Cardiac fibroblast (primary cell): Measurements from ENCODE around the gene IFNL3.
"Not testable (repeated sequence)": the region's sequence is repeated elsewhere in the genome, so short reads cannot be mapped to it uniquely, and the experiment has no call there.

Experiments
- DNase-seq, 2 donors: peaks; one replicate each; pipeline versions ENCODE4 v3.0.0 to v3.0.0-alpha.2; 2010; ENCODE audit warnings: low read depth in 2 of 2
- H3K4me3 ChIP-seq, 2 donors: replicated peaks in 1 of 2; 1 replicate in 1 of 2; 2 replicates in 1 of 2; pipeline ENCODE4 v1.5.1; 2011; ENCODE audit warnings: low read depth in 2 of 2, low read length in 2 of 2, mild to moderate bottlenecking in 2 of 2, moderate library complexity in 1 of 2
- TF ChIP-seq, protein P1 (sequence below): IDR thresholded peaks from one replicate; pipeline ENCODE4 v1.5.1; 2011; ENCODE audit warnings: low read depth, mild to moderate bottlenecking, low read length, inconsistent platforms

IFNL3 gene

DNA sequence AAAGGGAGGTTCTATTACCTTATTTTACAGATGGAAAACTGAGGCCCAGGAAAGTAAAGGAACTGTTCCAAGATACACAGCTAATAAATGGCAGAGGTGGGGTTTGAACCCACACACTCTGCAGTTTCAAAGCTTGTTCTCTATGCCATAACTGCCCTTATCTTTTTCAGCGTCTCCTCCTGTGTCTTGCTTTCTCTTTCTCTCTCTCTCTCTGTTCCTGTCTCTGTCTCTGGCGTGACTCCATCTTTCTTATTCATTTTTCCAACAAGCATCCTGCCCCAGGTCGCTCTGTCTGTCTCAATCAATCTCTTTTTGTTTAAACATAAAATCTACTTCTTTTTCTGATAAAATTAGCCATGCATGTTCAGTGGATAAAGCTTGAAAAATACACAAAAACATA, 7.0 kb upstream of the IFNL3 start:
- no peak for DNase-seq
- H3K4me3 ChIP-seq, result no peak overlapping the region
- TF ChIP-seq, protein P1, sequence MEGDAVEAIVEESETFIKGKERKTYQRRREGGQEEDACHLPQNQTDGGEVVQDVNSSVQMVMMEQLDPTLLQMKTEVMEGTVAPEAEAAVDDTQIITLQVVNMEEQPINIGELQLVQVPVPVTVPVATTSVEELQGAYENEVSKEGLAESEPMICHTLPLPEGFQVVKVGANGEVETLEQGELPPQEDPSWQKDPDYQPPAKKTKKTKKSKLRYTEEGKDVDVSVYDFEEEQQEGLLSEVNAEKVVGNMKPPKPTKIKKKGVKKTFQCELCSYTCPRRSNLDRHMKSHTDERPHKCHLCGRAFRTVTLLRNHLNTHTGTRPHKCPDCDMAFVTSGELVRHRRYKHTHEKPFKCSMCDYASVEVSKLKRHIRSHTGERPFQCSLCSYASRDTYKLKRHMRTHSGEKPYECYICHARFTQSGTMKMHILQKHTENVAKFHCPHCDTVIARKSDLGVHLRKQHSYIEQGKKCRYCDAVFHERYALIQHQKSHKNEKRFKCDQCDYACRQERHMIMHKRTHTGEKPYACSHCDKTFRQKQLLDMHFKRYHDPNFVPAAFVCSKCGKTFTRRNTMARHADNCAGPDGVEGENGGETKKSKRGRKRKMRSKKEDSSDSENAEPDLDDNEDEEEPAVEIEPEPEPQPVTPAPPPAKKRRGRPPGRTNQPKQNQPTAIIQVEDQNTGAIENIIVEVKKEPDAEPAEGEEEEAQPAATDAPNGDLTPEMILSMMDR, result no peak

DNA sequence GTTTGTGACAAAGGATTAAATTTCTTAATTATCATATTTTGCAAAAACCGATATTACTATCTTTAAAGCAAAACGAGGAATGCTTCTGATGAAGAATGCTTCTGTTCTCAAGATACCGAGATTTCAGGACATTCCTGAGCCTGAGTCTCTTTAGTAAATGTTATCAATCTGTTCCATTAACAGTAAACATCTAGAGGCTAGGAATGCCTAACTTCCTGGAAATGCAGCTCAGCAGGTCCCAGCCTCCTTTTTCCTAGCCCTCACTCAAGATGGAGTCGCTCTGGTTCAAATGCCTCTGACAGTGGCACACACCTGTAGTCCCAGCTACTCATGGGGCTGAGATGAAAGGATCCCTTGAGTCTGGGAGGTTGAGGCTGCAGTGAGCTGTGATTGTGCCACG, 6.3 kb upstream of the IFNL3 start:
- TF ChIP-seq, protein P1, result no peak
- no peak for DNase-seq
- H3K4me3 ChIP-seq, result no peak overlapping the region

DNA sequence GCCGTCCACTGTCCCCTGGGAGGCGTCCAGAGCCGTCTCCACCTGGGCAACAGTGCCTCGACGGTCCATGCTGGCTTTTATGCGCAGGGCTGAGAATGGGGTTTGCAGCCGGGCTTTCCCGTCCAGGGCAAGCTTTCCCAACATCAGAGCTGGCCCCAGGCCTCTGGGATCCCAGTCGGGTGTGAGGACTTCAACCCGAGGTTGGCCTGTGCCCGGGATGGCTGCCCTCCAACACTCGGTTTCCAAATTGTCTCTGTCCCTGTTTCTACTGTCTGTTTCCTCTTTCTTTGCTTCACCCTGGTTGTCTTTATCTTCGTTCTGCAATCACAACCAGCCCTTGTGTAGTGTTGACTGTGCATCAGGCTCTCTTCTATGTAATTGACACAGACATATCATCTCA, 4.0 kb upstream of the IFNL3 start, which contains the start of gene IFNL4:
IFNL4 (minus strand) TSS at position 51 of the 400 bp plus-strand sequence.
- TF ChIP-seq, protein P1, result no peak
- H3K4me3 ChIP-seq, result no peak within 1 kb of the TSS
- no peak for DNase-seq

DNA sequence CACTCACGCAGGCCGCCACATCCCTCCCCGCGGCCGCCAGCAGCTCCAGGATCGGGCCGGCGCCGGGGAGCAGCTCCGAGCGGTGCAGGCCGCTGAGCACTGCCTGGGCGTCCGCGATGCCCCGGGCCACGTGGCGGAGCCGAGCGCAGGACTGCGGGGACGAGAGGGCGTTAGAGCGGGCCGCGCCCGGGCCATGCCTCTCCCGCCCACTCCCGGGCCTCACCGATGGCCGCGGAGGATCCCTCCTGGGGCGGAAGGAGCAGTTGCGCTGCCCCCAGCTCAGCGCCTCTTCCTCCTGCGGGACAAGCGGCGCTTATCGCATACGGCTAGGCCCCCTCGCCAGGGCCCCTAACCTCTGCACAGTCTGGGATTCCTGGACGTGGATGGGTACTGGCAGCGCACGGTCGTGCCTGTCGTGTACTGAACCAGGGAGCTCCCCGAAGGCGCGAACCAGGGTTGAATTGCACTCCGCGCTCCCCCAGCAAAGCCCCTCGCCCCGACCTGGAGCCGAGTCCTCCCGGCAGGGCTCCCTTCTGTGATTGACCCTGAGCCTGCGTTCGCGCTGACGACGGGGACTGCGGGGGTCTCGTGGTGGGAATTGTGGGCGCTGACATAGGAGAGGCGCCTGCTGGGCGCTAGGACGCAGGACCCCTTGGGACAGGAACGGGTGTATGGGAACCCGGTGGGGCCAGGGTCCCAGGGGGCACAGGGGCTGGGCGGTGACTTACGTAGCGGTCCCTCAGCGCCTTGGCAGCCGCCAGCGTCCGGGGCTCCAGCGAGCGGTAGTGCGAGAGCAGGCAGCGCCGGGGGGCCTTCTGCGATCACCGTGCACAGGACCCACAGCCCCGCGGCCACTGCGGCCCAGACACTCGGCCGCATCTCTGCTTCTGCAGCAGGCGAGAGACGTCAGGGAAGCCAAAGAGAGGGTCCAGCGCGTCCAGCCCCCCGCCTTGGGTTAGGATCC, 3.2 kb upstream of the IFNL3 start:
- H3K4me3 ChIP-seq, result no peak overlapping the region
- TF ChIP-seq, protein P1, result no peak
- DNase-seq, result no peak

DNA sequence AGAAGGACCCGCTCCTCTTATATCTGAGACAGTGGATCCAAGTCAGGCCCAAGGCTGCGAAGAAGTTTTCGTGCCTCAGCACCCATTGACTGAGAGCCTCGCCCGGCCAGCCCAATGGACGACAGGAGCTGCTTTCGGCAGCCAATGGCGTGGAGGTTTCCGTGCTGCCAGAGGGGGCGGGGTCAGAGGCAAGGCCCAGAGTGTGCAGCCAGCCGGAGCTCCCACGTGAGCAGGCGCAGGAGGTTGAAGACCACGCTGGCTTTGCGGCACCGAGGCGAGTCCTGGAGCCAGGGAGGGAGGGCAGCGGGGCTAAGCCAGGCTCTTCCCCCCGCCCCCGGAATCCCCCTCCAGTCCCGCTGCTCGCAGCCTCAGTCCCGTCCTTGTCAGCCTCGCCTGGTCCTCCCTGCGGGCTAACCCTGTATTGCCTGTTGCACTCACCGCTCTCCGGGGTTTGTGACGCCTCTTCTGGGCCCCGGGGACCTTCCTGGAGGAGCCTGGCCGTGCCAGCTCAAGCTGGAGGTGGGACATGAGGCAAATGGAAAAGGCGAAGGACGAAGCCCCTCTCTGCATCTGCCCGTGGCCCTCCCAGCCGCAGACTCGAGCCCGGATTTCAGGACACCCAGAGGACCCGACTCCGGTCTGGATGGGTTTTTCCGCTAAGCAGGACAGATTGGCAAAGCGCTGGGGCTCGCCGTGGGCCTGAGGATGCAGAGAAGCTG, 2.3 kb upstream of the IFNL3 start:
- peak; percentile 7 to 10 for DNase-seq
- TF ChIP-seq, protein P1, result no peak
- no peak overlapping the region for H3K4me3 ChIP-seq

DNA sequence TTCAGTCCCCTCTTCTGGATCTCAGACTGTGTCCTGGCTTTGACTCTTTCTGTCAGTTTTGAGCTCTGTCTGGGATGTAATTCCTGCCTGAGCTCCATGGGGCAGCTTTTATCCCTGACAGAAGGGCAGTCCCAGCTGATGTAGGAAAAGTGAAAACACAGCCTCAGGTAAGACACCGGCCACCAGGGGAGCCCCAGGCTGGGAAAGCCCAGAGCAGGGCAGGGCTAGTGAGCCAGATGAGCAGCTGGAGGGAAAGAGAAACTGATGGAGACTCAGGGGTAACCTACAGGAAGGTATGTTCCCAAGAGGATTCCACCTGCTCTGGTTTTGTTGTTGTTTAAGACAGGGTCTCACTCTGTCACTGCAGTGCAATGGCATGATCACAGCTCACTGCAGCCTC, 360 bp upstream of the IFNL3 start:
- not testable (repeated sequence) for H3K4me3 ChIP-seq, DNase-seq

DNA sequence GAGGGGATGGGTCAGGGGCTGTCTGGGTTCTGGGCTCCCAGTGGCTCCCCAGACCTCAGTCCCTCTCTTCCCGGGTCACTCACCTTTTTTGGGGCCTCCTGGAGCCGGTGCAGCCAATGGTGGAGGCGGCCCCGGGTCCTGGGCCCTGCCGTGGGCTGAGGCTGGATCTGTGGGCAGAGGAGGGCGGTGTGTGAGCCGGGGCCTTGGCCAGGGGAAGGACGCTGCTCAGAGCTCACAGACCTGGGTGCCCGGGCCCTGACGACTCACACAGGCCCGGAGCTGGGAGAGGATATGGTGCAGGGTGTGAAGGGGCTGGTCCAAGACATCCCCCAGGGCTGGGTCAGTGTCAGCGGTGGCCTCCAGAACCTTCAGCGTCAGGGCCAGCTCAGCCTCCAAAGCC, 1.1 kb downstream of the IFNL3 start:
- not testable (repeated sequence) for DNase-seq, H3K4me3 ChIP-seq
